Fibroblast of the aortic adventitia (primary cell): ENCODE results near the gene PLAGL1. TPM values are rescaled to one million over a fixed set of nuclear protein-coding genes. Genes with fewer than 3 reads are reported as not detected.
"Not testable (repeated sequence)": the region's sequence is repeated elsewhere in the genome, so short reads cannot be mapped to it uniquely, and the experiment has no call there.

ENCODE experiments used
- DNase-seq: peaks from one replicate; pipeline ENCODE4 v3.0.0-alpha.2; 2010; ENCODE audit warnings: low read depth
- H3K4me3 ChIP-seq: 2 replicates; pipeline ENCODE4 v1.5.1; 2011; ENCODE audit warnings: low read depth, mild to moderate bottlenecking, control low read depth, low read length, moderate library complexity
- total RNA-seq: library from RNA; depleted of rRNA; stranded (reverse); fragments of >200 nt; gene quantifications from 2 replicates; pipeline ENCODE4 v1.2.3, GENCODE V29; 2012; ENCODE audit warnings: low replicate concordance
- TF ChIP-seq, protein P1 (sequence below): IDR thresholded peaks from 2 replicates; pipeline ENCODE4 v1.5.1; 2011; ENCODE audit warnings: mild to moderate bottlenecking, low read length, control low read depth, inconsistent platforms; ENCODE audit not compliant: insufficient read depth

PLAGL1 gene
- total RNA-seq, 1 donor = 35.2 TPM

DNA sequence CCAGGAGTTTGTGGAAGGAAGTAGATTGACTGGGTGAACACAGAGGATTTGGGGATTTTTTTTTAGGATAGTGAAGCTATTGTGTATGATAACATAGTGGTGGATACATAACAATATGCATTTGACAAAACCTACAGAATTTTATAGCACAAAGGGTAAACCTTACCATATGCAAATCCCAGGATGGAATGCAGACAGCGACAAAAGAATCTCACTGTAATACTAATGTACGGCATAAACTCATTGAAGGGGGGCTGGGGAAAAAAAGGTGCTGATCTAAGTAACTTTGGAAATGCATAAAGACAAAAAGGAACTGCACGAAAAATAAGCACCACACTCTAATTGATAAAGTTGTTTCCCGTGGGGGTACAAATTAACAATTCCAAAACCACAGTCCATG lies 15.2 kb upstream of the PLAGL1 start:
- H3K4me3 ChIP-seq = no peak overlapping the region
- DNase-seq = no peak
- TF ChIP-seq, protein P1, sequence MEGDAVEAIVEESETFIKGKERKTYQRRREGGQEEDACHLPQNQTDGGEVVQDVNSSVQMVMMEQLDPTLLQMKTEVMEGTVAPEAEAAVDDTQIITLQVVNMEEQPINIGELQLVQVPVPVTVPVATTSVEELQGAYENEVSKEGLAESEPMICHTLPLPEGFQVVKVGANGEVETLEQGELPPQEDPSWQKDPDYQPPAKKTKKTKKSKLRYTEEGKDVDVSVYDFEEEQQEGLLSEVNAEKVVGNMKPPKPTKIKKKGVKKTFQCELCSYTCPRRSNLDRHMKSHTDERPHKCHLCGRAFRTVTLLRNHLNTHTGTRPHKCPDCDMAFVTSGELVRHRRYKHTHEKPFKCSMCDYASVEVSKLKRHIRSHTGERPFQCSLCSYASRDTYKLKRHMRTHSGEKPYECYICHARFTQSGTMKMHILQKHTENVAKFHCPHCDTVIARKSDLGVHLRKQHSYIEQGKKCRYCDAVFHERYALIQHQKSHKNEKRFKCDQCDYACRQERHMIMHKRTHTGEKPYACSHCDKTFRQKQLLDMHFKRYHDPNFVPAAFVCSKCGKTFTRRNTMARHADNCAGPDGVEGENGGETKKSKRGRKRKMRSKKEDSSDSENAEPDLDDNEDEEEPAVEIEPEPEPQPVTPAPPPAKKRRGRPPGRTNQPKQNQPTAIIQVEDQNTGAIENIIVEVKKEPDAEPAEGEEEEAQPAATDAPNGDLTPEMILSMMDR = no peak

DNA sequence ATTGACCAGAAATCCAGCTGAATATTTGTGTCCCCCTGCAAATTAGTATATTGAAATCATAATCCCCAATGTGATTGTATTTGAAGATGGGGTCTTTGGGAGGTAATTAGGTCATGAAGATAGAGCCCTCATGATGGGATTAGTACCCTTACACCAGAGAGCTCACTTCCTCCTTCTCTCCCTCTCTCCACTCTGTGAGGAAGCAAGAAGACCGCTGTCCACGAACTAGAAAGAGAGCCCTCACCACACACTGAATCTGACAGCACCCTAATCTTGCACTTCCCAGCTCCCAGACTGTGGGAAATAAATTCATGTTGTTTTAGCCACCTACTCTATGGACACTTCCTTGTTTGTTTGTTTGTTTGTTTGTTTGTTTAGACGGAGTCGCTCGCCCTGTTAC lies 11.9 kb upstream of the PLAGL1 start:
- DNase-seq = no peak
- no peak overlapping the region for H3K4me3 ChIP-seq
- TF ChIP-seq, protein P1 = no peak

DNA sequence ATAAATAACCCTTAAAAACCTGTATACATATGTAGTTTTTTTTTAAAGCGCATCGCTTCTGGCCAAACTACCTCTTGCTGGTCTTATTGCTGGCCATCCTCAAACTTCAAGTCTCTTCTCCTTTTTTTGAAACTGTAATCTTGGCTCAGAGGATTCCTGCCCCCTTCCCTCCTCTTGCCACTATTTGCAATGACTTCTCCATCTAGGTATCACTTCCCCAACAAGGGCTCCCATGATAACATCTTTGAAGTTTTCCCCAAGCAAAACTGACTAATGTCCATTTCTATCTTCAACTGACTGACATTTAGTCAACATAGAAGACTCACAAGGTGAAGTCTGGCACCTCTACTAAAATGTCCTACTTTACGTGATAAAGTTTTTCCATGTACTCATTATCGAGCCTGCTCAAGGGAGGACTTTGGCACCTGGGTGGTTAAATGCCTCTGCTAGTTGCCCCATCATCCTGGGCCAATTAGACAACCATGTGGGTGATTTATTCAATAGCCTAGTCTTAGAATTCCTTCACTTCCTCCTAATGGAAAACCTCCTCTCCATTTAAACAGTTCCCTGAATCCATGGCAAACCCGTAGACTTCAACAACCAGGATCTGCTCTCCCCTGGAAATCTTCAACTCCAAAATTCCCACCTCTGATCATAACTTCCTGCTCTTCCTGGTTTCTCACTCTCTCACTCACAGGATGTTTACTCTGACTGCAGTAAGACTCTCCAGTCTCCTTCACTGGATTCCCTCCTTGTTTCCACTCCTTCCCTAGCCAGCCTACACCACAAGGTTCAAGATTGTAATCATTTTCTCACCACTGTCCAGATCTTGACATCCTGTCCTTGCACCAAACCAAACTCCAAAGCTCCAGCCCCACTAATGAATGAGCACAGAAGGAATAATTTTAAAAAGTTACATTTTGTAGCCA lies 9.4 kb upstream of the PLAGL1 start:
- no peak for DNase-seq
- H3K4me3 ChIP-seq = no peak overlapping the region
- TF ChIP-seq, protein P1 = no peak

- TF ChIP-seq, protein P1 = peak; percentile 88
- H3K4me3 ChIP-seq = no peak overlapping the region
- peak; percentile 88 for DNase-seq
These were observed 5.4 kb upstream of the PLAGL1 start for GRCh38 chr6:144013486-144013909.

DNA sequence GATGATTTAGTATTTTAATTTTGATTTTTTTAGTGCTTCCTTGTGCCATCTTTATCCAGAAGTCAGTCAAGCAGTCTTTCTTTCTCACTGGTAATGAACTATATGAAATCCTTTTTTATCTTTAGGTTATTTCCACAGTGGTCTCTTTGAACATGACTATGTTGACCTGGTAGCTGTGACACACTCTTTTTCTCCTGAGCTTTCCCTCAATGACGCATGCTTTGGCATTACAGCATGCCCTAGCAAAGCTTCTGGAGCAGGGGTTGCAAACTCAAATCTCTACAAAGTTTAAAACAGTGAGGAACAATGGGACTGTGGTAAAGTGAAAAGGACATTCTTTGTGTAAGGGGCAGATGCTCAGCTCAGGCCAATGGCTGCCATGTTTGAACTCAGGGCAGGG lies 4.5 kb upstream of the PLAGL1 start:
- TF ChIP-seq, protein P1 = no peak
- DNase-seq = peak; percentile 64
- H3K4me3 ChIP-seq = no peak overlapping the region

DNA sequence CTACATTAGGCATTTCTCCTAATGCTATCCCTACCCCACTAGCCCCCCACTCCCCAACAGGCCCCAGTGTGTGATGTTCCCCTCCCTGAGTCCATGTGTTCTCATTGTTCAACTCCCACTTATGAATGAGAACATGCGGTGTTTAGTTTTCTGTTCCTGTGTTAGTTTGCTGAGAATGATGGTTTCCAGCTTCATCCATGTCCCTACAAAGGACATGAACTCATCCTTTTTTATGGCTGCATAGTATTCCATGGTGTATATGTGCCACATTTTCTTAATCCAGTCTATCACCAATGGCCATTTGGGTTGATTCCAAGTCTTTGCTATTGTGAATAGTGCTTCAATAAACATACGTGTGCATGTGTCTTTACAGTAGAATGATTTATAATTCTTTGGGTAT lies 1.6 kb upstream of the PLAGL1 start:
- not testable (repeated sequence) for DNase-seq, H3K4me3 ChIP-seq

GRCh38 chr6:144008846-144009245 lies 787 bp upstream of the PLAGL1 start:
- no peak for DNase-seq
- no peak overlapping the region for H3K4me3 ChIP-seq
- TF ChIP-seq, protein P1 = no peak
